ENCODE data around the gene GCH1.

Gene GCH1, protein sequence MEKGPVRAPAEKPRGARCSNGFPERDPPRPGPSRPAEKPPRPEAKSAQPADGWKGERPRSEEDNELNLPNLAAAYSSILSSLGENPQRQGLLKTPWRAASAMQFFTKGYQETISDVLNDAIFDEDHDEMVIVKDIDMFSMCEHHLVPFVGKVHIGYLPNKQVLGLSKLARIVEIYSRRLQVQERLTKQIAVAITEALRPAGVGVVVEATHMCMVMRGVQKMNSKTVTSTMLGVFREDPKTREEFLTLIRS

DNA sequence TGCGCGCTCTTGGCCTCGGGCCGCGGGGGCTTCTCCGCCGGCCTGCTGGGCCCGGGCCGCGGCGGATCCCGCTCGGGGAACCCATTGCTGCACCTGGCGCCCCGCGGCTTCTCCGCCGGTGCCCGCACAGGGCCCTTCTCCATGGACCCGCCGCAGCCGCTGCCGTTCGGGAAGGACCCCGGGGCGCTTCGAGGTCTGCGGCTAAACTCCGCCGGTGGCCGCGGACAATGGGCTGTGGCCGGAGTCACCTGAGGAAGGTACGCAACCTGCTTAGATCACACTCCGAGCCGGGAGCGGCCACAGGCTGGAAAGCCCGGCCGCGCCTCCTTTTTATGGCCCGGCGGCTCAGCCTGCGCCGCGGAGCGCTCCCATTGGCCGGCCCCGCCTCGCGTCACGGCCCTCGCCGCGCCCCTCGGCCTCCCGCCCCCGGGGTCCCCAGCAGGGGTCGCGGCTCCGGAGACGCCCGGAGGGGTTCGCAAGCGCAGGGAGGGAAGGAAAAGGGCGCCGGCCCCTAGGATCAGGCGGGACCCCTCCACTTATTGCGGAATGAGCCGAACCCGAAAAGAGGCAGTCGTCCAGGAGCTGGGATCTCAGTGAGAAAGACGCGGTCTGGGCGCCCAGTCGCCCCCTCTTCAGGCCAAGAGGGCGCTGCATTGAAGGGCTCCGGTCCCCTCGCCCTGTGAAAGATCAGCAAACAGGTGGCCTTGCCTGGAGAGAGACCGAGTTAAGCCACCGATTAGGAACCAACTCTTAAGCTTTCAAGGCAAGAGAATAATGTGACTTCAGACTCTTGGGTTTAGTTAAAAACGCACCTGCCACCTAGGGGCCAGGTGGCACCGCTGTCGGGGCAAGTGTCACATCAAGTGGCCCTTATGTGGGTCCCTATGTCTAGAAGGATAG lies at the start of gene GCH1:
Gene GCH1 (minus strand): TSS at position 306 of the 900 bp plus-strand sequence. CDS start 163 bp downstream, at position 143.
- H3K4me3 ChIP-seq (ENCODE audit: low read depth, low read length), result peak within 1 kb of the TSS; percentile 60
- TF ChIP-seq, protein P1, sequence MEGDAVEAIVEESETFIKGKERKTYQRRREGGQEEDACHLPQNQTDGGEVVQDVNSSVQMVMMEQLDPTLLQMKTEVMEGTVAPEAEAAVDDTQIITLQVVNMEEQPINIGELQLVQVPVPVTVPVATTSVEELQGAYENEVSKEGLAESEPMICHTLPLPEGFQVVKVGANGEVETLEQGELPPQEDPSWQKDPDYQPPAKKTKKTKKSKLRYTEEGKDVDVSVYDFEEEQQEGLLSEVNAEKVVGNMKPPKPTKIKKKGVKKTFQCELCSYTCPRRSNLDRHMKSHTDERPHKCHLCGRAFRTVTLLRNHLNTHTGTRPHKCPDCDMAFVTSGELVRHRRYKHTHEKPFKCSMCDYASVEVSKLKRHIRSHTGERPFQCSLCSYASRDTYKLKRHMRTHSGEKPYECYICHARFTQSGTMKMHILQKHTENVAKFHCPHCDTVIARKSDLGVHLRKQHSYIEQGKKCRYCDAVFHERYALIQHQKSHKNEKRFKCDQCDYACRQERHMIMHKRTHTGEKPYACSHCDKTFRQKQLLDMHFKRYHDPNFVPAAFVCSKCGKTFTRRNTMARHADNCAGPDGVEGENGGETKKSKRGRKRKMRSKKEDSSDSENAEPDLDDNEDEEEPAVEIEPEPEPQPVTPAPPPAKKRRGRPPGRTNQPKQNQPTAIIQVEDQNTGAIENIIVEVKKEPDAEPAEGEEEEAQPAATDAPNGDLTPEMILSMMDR (IDR thresholded peaks at IDR 0.05; ENCODE audit: insufficient read depth, low read depth, low read length, missing control alignments), result peak; percentile 31
- peak; percentile 86 for DNase-seq (ENCODE audit: low read depth)

DNA sequence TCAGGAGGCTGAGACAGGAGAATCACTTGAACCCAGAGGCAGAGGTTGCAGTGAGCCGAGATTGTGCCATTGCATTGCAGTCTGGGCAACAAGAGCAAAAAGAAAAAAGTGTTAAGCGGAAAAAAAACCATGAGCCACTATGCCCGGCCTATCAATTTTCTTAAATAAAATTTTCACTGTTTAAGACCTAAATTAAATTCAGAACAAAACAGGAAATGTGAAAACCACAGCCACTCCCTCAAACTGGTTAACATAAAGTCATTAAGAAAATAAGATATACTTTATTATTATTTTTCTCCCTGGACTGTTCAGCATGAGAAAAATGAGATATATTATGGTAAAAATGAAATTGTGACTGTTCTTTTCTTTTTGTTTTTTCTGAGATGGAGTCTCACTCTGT lies 44.6 kb upstream of the GCH1 start:
- no peak for DNase-seq (ENCODE audit: low read depth)
- H3K4me3 ChIP-seq (ENCODE audit: low read depth, low read length), result no peak overlapping the region
- TF ChIP-seq, protein P1 (IDR thresholded peaks at IDR 0.05; ENCODE audit: insufficient read depth, low read depth, low read length, missing control alignments), result no peak

DNA sequence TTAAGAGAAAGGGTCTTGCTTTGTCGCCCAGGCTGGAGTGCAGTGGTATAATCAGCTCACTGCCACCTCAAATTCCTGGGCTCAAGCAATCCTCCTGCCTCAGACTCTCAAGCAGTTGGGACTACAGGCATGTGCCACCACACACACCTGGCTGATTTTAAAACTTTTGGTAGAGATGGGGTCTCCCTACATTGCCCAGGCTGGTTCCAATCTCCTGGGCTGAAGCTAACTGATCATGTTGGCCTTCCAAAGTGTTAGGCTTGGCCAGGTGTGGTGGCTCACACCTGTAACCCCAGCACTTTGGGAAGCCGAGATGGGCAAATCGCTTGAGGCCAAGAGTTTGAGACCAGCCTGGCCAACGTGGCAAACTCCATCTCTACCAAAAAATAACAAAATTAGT lies 43.9 kb upstream of the GCH1 start:
- TF ChIP-seq, protein P1 (IDR thresholded peaks at IDR 0.05; ENCODE audit: insufficient read depth, low read depth, low read length, missing control alignments), result no peak
- no peak for DNase-seq (ENCODE audit: low read depth)
- H3K4me3 ChIP-seq (ENCODE audit: low read depth, low read length), result no peak overlapping the region

DNA sequence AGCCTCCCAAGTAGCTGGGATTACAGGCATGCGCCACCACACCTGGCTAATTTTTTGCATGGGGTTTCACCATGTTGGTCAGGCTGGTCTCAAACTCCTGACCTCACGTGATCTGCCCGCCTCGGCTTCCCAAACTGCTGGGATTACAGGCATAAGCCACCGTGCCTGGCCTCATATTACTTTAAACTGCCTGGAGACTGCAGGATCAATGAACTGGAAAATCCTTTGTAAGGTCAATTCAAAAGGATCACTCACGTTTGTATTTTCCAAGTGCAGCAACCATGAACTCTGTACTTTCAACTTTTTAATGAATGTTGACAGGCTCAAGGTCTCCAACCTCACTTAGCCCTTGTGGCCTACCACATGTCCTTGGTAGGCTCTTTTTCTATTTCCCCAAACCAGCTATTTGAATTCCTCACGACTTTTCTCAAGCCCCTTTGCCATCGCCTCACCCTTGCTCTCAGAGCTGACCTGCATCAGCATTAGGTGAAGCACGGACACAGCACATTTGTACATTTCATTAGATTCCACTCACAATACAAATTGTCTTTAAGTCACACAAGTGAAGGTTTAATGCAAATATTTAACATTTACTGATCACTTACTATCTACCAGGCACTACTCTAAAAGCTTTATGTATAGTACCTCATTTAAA lies 42.2 kb upstream of the GCH1 start:
- no peak overlapping the region for H3K4me3 ChIP-seq (ENCODE audit: low read depth, low read length)
- TF ChIP-seq, protein P1 (IDR thresholded peaks at IDR 0.05; ENCODE audit: insufficient read depth, low read depth, low read length, missing control alignments), result no peak
- DNase-seq (ENCODE audit: low read depth), result no peak

DNA sequence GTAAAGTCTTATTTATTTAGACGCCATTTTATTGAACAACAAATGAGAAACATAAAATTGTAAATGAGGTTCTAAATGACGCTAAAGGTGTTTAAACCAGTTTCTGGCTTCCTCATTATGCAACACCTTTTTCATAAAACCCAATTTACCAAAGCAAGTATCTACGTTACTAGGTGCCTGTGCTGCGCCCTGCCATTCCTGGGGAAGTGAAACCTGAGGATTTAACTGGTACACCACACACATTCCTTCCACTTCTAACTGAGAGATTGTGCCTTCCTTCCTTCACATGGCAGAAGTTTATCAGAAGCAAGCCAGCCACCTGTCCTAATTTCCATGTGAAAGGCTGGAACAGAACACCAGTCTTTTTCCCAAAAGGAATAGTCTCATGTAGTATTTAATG lies 40.3 kb upstream of the GCH1 start:
- H3K4me3 ChIP-seq (ENCODE audit: low read depth, low read length), result no peak overlapping the region
- DNase-seq (ENCODE audit: low read depth), result no peak
- TF ChIP-seq, protein P1 (IDR thresholded peaks at IDR 0.05; ENCODE audit: insufficient read depth, low read depth, low read length, missing control alignments), result no peak

DNA sequence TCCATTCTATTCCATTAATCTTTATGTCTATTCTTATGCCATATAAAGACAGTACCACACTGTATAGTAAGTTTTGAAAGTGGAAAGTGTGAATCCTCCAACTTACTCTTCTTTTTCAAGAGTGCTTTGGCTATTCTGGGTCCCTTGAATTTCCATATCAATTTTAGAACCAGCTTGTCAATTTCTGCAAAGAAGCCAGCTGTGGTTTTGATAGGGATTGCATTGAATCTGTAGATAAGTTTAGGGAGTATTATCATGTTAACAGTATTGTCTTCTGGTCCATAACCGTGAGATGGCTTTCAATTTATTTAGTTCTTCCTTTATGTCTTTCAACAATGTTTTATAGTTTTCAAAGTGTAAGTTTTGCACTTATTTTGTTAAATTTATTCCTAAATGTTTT lies 34.2 kb upstream of the GCH1 start:
- H3K4me3 ChIP-seq (ENCODE audit: low read depth, low read length), result no peak overlapping the region
- TF ChIP-seq, protein P1 (IDR thresholded peaks at IDR 0.05; ENCODE audit: insufficient read depth, low read depth, low read length, missing control alignments), result no peak
- DNase-seq (ENCODE audit: low read depth), result no peak
